ENCODE data around the gene PMEL. TPM values are rescaled to one million over a fixed set of nuclear protein-coding genes. Genes with fewer than 3 reads are reported as not detected.

The PMEL gene
- total RNA-seq, 2 experiments from 2014 or later = not detected

GRCh38 chr12:55932551-55932910, 33.3 kb downstream of the PMEL start:
- no peaks in the 10 kb centered on the region for H3K27me3 ChIP-seq (ENCODE audit: control insufficient read depth in 1 of 2, insufficient read depth in 2 of 2, low read length in 2 of 2)
- H3K36me3 Mint-ChIP-seq (ENCODE audit: low read depth) = peaks cover 85% of the 10 kb centered on the region
- ChIA-PET CTCF (interaction anchor here (6.6 to 8.9 kb wide), 2 partner anchors 8 to 194 kb away, joined by 31 to 86 read pairs; no protein-coding TSS in a partner anchor), POLR2A (interaction anchor here (1.1 to 18.6 kb wide), 11 partner anchors 7 to 194 kb away, joined by 3 to 251 read pairs (median 41); partner anchors contain the start of genes DNAJC14, ORMDL2, PA2G4 and RAB5B)
- H3K4me1 ChIP-seq (ENCODE audit: insufficient read depth, low read length) = peaks cover 73% of the 10 kb centered on the region
- peaks cover 60% of the 10 kb centered on the region for H3K4me1 Mint-ChIP-seq (ENCODE audit: low read depth)
- H3K9me3 ChIP-seq (ENCODE audit: control insufficient read depth in 1 of 2, insufficient read depth in 1 of 2, low read length in 2 of 2) = no peaks in the 10 kb centered on the region
- TF ChIP-seq CTCF (IDR thresholded peaks at IDR 0.05) = no peak
- ATAC-seq (ENCODE audit: poor library complexity) (peak; percentile 15), DNase-seq (peak in 13 of 14 experiments; percentile 33 to 82 (median 60))
- peak overlapping the region; percentile 81 to 93 for H3K27ac ChIP-seq (ENCODE audit: low read depth in 1 of 2, low read length in 2 of 2)
- intact Hi-C loops (cut with DNase I, micrococcal nuclease) = loop anchor here in 1 of 2 experiments (5.0 kb wide), 1 partner anchor 110 kb away; the partner anchor contains the start of gene RPS26
- H3K27ac Mint-ChIP-seq = peak overlapping the region; percentile 97
- peaks cover 53% of the 10 kb centered on the region for H3K36me3 ChIP-seq (ENCODE audit: insufficient read depth, low read length)
- no peaks in the 10 kb centered on the region for H3K27me3 Mint-ChIP-seq
- peak overlapping the region; percentile 98 for H3K4me3 ChIP-seq (ENCODE audit: low read length)
- H3K4me3 Mint-ChIP-seq = peak overlapping the region; percentile 99
- H3K9me3 Mint-ChIP-seq = no peaks in the 10 kb centered on the region

GRCh38 chr12:55931780-55932550, 33.9 kb downstream of the PMEL start:
- peaks cover 68% of the 10 kb centered on the region for H3K4me1 ChIP-seq (ENCODE audit: insufficient read depth, low read length)
- peaks cover 47% of the 10 kb centered on the region for H3K36me3 ChIP-seq (ENCODE audit: insufficient read depth, low read length)
- no peaks in the 10 kb centered on the region for H3K27me3 ChIP-seq (ENCODE audit: control insufficient read depth in 1 of 2, insufficient read depth in 2 of 2, low read length in 2 of 2)
- intact Hi-C loops (cut with DNase I, micrococcal nuclease) = loop anchor here (2.0 to 5.0 kb wide), 3 partner anchors 43 to 705 kb away; partner anchors contain the start of genes RAB5B (in 1 of the 2) and RPS26 (in 1 of the 2)
- ChIA-PET CTCF (interaction anchor here (6.6 to 8.9 kb wide), 2 partner anchors 9 to 194 kb away, joined by 31 to 86 read pairs; no protein-coding TSS in a partner anchor), POLR2A (interaction anchor here (1.4 to 18.6 kb wide), 11 partner anchors 7 to 194 kb away, joined by 3 to 251 read pairs (median 57); partner anchors contain the start of genes DNAJC14, ORMDL2, RAB5B and SARNP)
- H3K4me3 ChIP-seq (ENCODE audit: low read length) = peak overlapping the region; percentile 98
- no peaks in the 10 kb centered on the region for H3K9me3 Mint-ChIP-seq
- DNase-seq = peak in 8 of 14 experiments; percentile 11 to 63 (median 52)
- ATAC-seq (ENCODE audit: poor library complexity) = no peak
- H3K27me3 Mint-ChIP-seq = no peaks in the 10 kb centered on the region
- no peaks in the 10 kb centered on the region for H3K9me3 ChIP-seq (ENCODE audit: control insufficient read depth in 1 of 2, insufficient read depth in 1 of 2, low read length in 2 of 2)
- TF ChIP-seq CTCF (IDR thresholded peaks at IDR 0.05) = no peak
- H3K36me3 Mint-ChIP-seq (ENCODE audit: low read depth) = peaks cover 83% of the 10 kb centered on the region
- H3K27ac ChIP-seq (ENCODE audit: low read depth in 1 of 2, low read length in 2 of 2) = peak overlapping the region; percentile 83 to 93
- H3K27ac Mint-ChIP-seq = peak overlapping the region; percentile 97
- peak overlapping the region; percentile 99 for H3K4me3 Mint-ChIP-seq
- H3K4me1 Mint-ChIP-seq (ENCODE audit: low read depth) = peaks cover 57% of the 10 kb centered on the region

GRCh38 chr12:55931317-55931779, 34.5 kb downstream of the PMEL start:
- Mint-ChIP-seq H3K4me1 (ENCODE audit: low read depth) (peaks cover 56% of the 10 kb centered on the region), H3K4me3 (peak overlapping the region; percentile 99), H3K27me3 (no peaks in the 10 kb centered on the region), H3K36me3 (ENCODE audit: low read depth) (peaks cover 83% of the 10 kb centered on the region), H3K9me3 (no peaks in the 10 kb centered on the region), H3K27ac (peak overlapping the region; percentile 97)
- POLR2A ChIA-PET = interaction anchor here (1.4 to 18.6 kb wide), 11 partner anchors 8 to 193 kb away, joined by 3 to 251 read pairs (median 15); partner anchors contain the start of genes DNAJC14, ORMDL2, RAB5B and SARNP
- peaks cover 41% of the 10 kb centered on the region for H3K36me3 ChIP-seq (ENCODE audit: insufficient read depth, low read length)
- peak overlapping the region; percentile 98 for H3K4me3 ChIP-seq (ENCODE audit: low read length)
- intact Hi-C loops (cut with DNase I, micrococcal nuclease) = loop anchor here (2.0 to 5.0 kb wide), 3 partner anchors 43 to 705 kb away; partner anchors contain the start of genes RAB5B (in 1 of the 2) and RPS26 (in 1 of the 2)
- CTCF ChIA-PET = interaction anchor here (6.6 to 8.9 kb wide), 2 partner anchors 9 to 193 kb away, joined by 31 to 86 read pairs; no protein-coding TSS in a partner anchor
- peak overlapping the region; percentile 83 to 93 for H3K27ac ChIP-seq (ENCODE audit: low read depth in 1 of 2, low read length in 2 of 2)
- DNase-seq (peak in 1 of 14 experiments; percentile 25), ATAC-seq (ENCODE audit: poor library complexity) (no peak)
- no peak for TF ChIP-seq CTCF (IDR thresholded peaks at IDR 0.05)
- H3K27me3 ChIP-seq (ENCODE audit: control insufficient read depth in 1 of 2, insufficient read depth in 2 of 2, low read length in 2 of 2) = no peaks in the 10 kb centered on the region
- H3K9me3 ChIP-seq (ENCODE audit: control insufficient read depth in 1 of 2, insufficient read depth in 1 of 2, low read length in 2 of 2) = no peaks in the 10 kb centered on the region
- H3K4me1 ChIP-seq (ENCODE audit: insufficient read depth, low read length) = peaks cover 65% of the 10 kb centered on the region

All from CD4-positive, alpha-beta T cell (primary cell).